Caco-2 (cell line): Measurements from ENCODE around the gene KIAA1614. TPM values are rescaled to one million over a fixed set of nuclear protein-coding genes. Genes with fewer than 3 reads are reported as not detected.

Experiments used
- BruUV-seq: library from RNA; stranded (reverse); fragments of 400-500 nt; replicated peaks from 2 replicates; lab custom pipeline; 2021; lab: Mats Ljungman, UMichigan
- CTCF ChIA-PET: fragments of 300-600 bp; sonication (Branson Sonifier 250); formaldehyde crosslinking; loops from one replicate; lab custom pipeline; 2022; ENCODE audit warnings: antibody characterized with exemption; lab: Charles Lee
- POLR2A ChIA-PET: fragments of 300-600 bp; sonication (Branson Sonifier 250); formaldehyde crosslinking; loops from one replicate; lab custom pipeline; 2022; ENCODE audit warnings: antibody characterized with exemption; lab: Charles Lee
- DNase-seq, 2 experiments: peaks; one replicate each; pipeline versions ENCODE4 v3.0.0 to v3.0.0-alpha.2; 2020 to 2022
- H3K27me3 ChIP-seq: replicated peaks from 2 replicates; pipeline ENCODE4 v1.6.0; 2011; ENCODE audit warnings: low read length; ENCODE audit not compliant: control insufficient read depth, insufficient read depth
- H3K36me3 ChIP-seq: 2 replicates; pipeline ENCODE4 v1.5.1; 2011; ENCODE audit warnings: low read length; ENCODE audit not compliant: control insufficient read depth, insufficient read depth
- H3K4me1 ChIP-seq: fragments of 250-450 bp; sonication (Bioruptor Pico); 2 replicates; pipeline ENCODE4 v1.5.1; 2020; ENCODE audit warnings: mild to moderate bottlenecking
- H3K4me3 ChIP-seq: 2 replicates; pipeline ENCODE4 v1.5.1; 2011; ENCODE audit warnings: low read depth, mild to moderate bottlenecking, control low read depth, low read length
- H3K9me3 ChIP-seq: fragments of 250-450 bp; sonication (Bioruptor Pico); 2 replicates; pipeline ENCODE4 v1.5.1; 2020; ENCODE audit warnings: mild to moderate bottlenecking, moderate library complexity
- H3K27ac Mint-ChIP-seq: one replicate; pipeline ENCODE4 v1.8.0; 2022; ENCODE audit warnings: mixed read lengths; ENCODE audit not compliant: unreplicated experiment
- H3K27me3 Mint-ChIP-seq: one replicate; pipeline ENCODE4 v1.8.0; 2022; ENCODE audit warnings: mixed read lengths; ENCODE audit not compliant: insufficient read depth, unreplicated experiment
- H3K36me3 Mint-ChIP-seq: one replicate; pipeline ENCODE4 v1.8.0; 2022; ENCODE audit warnings: mild to moderate bottlenecking, mixed read lengths; ENCODE audit not compliant: insufficient read depth, unreplicated experiment
- H3K4me1 Mint-ChIP-seq: one replicate; pipeline ENCODE4 v1.8.0; 2022; ENCODE audit warnings: low read depth, mixed read lengths; ENCODE audit not compliant: unreplicated experiment
- H3K4me3 Mint-ChIP-seq: one replicate; pipeline ENCODE4 v1.8.0; 2022; ENCODE audit warnings: mild to moderate bottlenecking, moderate library complexity, mixed read lengths; ENCODE audit not compliant: unreplicated experiment
- H3K9me3 Mint-ChIP-seq: one replicate; pipeline ENCODE4 v1.8.0; 2022; ENCODE audit warnings: mixed read lengths; ENCODE audit not compliant: unreplicated experiment
- CTCF ChIP-seq, 2 experiments: fragments of 200-600 bp in 1 of 2; IDR thresholded peaks; 1 replicate in 1 of 2; 2 replicates in 1 of 2; pipeline versions ENCODE4 v1.5.1 to v1.8.0; 2011 to 2022; ENCODE audit warnings: antibody characterized with exemption in 1 of 2, control low read depth in 1 of 2, inconsistent platforms in 1 of 2, low read depth in 1 of 2, low read length in 1 of 2, mild to moderate bottlenecking in 1 of 2, moderate library complexity in 1 of 2; ENCODE audit not compliant: insufficient read depth in 1 of 2, severe bottlenecking in 1 of 2, unreplicated experiment in 1 of 2
- intact Hi-C: fragments of 100-400 bp; cut with micrococcal nuclease; formaldehyde crosslinking; loops from one replicate; pipeline ENCODE4 v1.10.0; 2022; ENCODE audit not compliant: unreplicated experiment
- total RNA-seq: library from RNA; stranded (reverse); gene quantifications from 2 replicates; pipeline ENCODE4 v1.2.3, GENCODE V29; 2022

KIAA1614 gene
- total RNA-seq, 1 experiment from 2014 or later, result 0.29 TPM

DNA sequence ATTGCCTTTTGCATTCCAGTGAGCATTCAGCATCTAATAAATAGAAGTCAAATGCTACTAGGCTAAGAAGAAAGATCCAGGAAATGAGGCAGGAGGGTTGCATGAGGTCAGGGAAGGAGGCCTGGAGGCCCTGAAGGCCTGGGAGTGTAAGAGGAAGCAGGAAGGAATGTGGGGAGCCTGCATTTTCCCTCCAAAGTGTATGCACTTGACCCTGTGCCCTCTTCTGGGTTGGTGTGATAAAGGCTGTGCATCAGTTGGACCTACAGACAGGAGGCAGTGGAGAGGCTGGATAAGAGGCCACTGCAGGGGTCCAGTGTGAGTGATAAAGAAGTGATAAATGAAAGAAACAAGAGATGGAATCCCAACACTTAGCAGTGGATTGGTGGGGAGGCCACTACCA, 20.4 kb downstream of the KIAA1614 start:
- no peaks in the 10 kb centered on the region for H3K9me3 ChIP-seq
- Mint-ChIP-seq H3K27me3 (no peaks in the 10 kb centered on the region), H3K9me3 (no peaks in the 10 kb centered on the region), H3K4me1 (no peaks in the 10 kb centered on the region), H3K36me3 (peaks cover 4% of the 10 kb centered on the region), H3K4me3 (no peak overlapping the region), H3K27ac (no peak overlapping the region)
- H3K4me1 ChIP-seq, result no peaks in the 10 kb centered on the region
- TF ChIP-seq CTCF (IDR thresholded peaks at IDR 0.05; ENCODE audit: insufficient read depth in 1 of 2, low read depth in 1 of 2, low read length in 1 of 2, severe bottlenecking in 1 of 2, unreplicated experiment in 1 of 2), result peak in 1 of 2 experiments; percentile 6
- POLR2A ChIA-PET, result no interaction called here
- no peak for DNase-seq
- no peaks in the 10 kb centered on the region for H3K27me3 ChIP-seq
- no peaks in the 10 kb centered on the region for H3K36me3 ChIP-seq
- no TSS peak for BruUV-seq
- CTCF ChIA-PET, result no interaction called here
- no peak overlapping the region for H3K4me3 ChIP-seq
- intact Hi-C loops, result no loop called here

DNA sequence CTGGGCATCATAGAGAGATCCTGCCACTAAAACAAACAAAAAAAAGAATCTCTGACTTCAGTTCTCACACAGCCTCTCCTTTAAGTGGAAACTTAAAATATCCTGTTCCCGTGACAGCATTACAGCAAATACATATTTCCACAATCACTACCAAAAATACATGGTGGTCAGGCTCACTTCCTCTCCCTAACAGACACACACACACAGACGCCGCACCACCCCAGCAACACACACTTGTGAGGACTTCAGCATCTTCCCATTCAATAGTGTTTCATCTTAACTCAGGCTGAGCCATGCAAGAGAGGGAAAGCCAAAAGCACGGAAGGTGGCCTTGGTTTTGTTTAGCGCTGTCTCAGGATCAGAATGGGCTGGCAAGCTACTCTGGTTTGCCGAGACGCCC, 21.9 kb downstream of the KIAA1614 start:
- Histone ChIP-seq H3K36me3 (no peaks in the 10 kb centered on the region), H3K9me3 (no peaks in the 10 kb centered on the region), H3K27me3 (no peaks in the 10 kb centered on the region), H3K4me3 (no peak overlapping the region), H3K4me1 (no peaks in the 10 kb centered on the region)
- Mint-ChIP-seq H3K36me3 (no peaks in the 10 kb centered on the region), H3K27ac (no peak overlapping the region), H3K27me3 (no peaks in the 10 kb centered on the region), H3K4me1 (no peaks in the 10 kb centered on the region), H3K9me3 (no peaks in the 10 kb centered on the region), H3K4me3 (no peak overlapping the region)
- ChIA-PET POLR2A (no interaction called here), CTCF (no interaction called here)
- no peak for DNase-seq
- intact Hi-C loops, result no loop called here
- no peak for TF ChIP-seq CTCF (IDR thresholded peaks at IDR 0.05; ENCODE audit: insufficient read depth in 1 of 2, low read depth in 1 of 2, low read length in 1 of 2, severe bottlenecking in 1 of 2, unreplicated experiment in 1 of 2)
- BruUV-seq, result no TSS peak

DNA sequence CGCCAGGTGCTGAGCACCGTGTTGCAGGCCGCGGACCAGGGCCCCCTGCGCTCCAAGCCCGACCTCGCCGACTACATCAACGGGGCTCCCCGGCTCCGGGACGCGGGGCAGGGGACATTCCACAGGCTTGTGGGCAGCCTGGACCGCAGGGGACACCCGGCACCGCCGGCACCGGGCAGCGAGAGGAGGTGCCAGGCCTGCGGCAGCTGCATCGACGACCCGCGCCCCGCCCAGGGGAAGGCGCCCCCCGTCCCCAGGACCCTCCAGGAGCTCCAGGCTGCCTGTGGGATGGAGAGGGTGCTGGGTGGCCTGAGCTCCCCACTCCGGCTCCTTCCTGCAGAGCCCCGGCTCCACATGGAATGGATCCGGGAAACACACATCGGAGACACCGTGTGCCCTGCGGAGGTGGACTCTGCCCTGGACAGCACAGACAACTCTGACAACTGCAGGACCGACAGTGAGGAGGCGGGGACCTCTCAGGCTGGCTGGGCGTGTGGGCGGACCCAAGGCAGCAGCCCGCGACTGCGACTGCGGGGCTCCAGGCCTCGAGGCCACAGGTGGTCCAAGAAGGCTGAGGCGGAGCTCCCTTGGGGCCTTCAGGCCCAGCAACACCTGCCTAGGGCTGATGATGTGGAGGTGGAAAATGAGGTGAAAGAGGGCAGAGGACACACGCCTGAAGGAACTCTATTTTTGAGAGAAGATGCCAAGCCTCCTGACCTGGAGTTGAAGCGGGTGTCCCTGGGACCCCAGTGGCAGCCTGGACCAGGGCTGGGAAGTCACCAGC, 22.8 kb downstream of the KIAA1614 start:
- no peak for DNase-seq
- CTCF ChIA-PET, result no interaction called here
- no peaks in the 10 kb centered on the region for H3K27me3 Mint-ChIP-seq
- Histone ChIP-seq H3K4me1 (no peaks in the 10 kb centered on the region), H3K4me3 (no peak overlapping the region), H3K27me3 (no peaks in the 10 kb centered on the region), H3K36me3 (no peaks in the 10 kb centered on the region), H3K9me3 (no peaks in the 10 kb centered on the region)
- H3K27ac Mint-ChIP-seq, result no peak overlapping the region
- H3K4me1 Mint-ChIP-seq, result no peaks in the 10 kb centered on the region
- POLR2A ChIA-PET, result no interaction called here
- no peaks in the 10 kb centered on the region for H3K9me3 Mint-ChIP-seq
- no peaks in the 10 kb centered on the region for H3K36me3 Mint-ChIP-seq
- intact Hi-C loops, result no loop called here
- no TSS peak for BruUV-seq
- no peak overlapping the region for H3K4me3 Mint-ChIP-seq
- no peak for TF ChIP-seq CTCF (IDR thresholded peaks at IDR 0.05; ENCODE audit: insufficient read depth in 1 of 2, low read depth in 1 of 2, low read length in 1 of 2, severe bottlenecking in 1 of 2, unreplicated experiment in 1 of 2)
